Heart left ventricle (tissue), 13 donors: ENCODE measurements around the gene FOXA2.

Experiments
- POLR2A ChIP-seq, 2 donors: fragments of 450-650 bp; IDR thresholded peaks; one replicate each; pipeline ENCODE4 v1.6.1; 2017; ENCODE audit warnings: antibody characterized with exemption in 2 of 2, mild to moderate bottlenecking in 2 of 2, moderate library complexity in 2 of 2
- TF ChIP-seq, protein P1 (sequence below), 12 donors: fragments of 200-600 bp; sonication (generic) in 4 of 12; IDR thresholded peaks; one replicate each; pipeline versions ENCODE4 v1.5.0 to v1.8.0; 2018 to 2022; ENCODE audit warnings: antibody characterized with exemption in 12 of 12, mild to moderate bottlenecking in 5 of 12
- donor health status: ischemic (EF 13 %, LVEDD 7.1; RV severe dilation, severe dysfunction).
- donor health status: DM: no; HTN: yes; CAD: no.
- donor health status: DM: no; HTN: no; CAD: no.
- donor health status: ischemic (EF 25% LVEDD 6.9; RV normal size, moderate dysfunction).
- donor health status: ischemic (EF 25% LVEDD 5.7; RV mildly dilated, moderate dysfunction).
- donor health status: ischemic (EF 35%, LVEDD 5.7; RV mildly dilated, moderate dysfunction).
- donor health status: nonischemic (EF 11% LVEDD 7.7; RV severe dilation, severe dysfunction).
- donor health status: DM: yes; HTN: yes; CAD: no.
- donor health status: PGD.
- donor health status: ischemic (EF 29% LVEDD 5.4; RV normal size, mild dysfunction).
- donor health status: nonischemic (EF 23%, LVEDD 6.1; RV moderate dilation, normal function).

DNA sequence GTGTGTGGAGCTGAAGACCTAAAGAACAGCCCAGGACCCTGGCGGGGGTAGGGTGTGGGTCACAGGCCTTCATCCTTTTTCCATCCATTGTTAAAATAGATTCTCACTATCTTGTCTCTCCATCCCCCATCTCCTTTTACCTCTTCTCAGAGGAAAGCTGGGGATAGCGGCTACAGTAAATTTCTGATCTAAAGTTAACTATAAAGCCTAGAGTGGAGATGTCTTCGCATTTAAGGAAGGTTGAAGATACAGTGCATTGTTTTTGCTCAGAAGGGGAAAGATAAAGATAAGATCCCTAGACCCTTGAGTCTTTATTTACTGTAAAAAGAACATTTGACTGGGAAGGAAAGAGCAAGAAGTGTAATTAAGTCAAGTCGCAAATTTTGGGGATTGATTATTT lies 8.6 kb downstream of the FOXA2 start:
- TF ChIP-seq, protein P1, sequence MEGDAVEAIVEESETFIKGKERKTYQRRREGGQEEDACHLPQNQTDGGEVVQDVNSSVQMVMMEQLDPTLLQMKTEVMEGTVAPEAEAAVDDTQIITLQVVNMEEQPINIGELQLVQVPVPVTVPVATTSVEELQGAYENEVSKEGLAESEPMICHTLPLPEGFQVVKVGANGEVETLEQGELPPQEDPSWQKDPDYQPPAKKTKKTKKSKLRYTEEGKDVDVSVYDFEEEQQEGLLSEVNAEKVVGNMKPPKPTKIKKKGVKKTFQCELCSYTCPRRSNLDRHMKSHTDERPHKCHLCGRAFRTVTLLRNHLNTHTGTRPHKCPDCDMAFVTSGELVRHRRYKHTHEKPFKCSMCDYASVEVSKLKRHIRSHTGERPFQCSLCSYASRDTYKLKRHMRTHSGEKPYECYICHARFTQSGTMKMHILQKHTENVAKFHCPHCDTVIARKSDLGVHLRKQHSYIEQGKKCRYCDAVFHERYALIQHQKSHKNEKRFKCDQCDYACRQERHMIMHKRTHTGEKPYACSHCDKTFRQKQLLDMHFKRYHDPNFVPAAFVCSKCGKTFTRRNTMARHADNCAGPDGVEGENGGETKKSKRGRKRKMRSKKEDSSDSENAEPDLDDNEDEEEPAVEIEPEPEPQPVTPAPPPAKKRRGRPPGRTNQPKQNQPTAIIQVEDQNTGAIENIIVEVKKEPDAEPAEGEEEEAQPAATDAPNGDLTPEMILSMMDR (IDR thresholded peaks at IDR 0.05): no peak
- no peak for TF ChIP-seq POLR2A (IDR thresholded peaks at IDR 0.05)
